A549 treated with CpdA at 1 μM for 4 hours (cell line): Measurements from ENCODE around the gene PREPL. TPM values are rescaled to one million over a fixed set of nuclear protein-coding genes. Genes with fewer than 3 reads are reported as not detected.

Experiments
- total RNA-seq: library from RNA; stranded (reverse); fragments of 200-300 nt; extraction: Qiagen RNA extraction; gene quantifications from 5 replicates; pipeline ENCODE4 v1.2.3, GENCODE V29; 2022; ENCODE audit warnings: low read depth

PREPL gene
- 22.0 to 26.7 TPM (median 24.7 TPM) in 5 replicates for total RNA-seq

DNA sequence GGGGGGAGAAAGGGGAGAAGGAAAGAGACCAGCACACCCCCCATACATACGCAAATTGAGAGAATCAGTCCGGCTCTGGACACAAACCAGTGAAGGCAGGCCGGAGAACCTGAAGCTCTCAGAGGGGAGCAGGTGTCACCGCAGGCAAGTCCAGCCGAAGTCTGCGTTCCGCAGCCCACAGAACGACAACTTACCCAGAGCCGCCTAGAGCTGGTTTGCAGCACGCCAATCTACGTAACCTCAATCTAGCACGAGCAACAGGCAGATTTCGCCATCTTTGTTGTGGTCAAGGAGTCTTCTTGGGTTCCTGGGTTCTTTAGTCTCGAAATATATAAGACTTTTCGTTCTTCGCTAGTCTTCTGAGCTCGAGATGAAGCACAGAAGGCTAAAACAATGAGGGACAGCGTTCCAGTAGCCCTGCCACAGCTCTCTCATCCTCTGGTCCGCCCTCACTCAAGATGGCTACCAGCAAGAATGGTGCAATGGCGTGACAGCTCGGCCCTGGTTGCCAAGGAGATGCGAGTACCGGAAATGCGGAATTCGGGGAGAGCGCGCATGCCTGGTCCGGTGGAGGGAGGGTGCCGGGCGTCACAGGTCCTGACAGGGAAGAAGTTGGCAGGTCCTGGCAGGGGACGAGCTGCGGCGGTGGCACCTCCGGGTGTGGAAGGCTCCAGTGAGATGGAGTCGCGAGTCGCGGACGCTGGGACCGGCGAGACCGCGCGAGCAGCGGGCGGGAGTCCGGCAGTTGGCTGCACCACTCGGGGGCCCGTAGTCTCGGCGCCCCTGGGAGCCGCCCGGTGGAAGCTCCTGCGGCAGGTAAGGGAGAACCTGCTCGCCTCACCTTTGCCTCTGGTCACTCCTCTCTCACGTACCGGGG is at the start of gene PREPL, which contains the start of gene CAMKMT:
PREPL (minus strand) TSS at position 165 of the 877 bp plus-strand sequence. CDS start 15,152 bp downstream, outside the sequence.
CAMKMT (plus strand) TSS at position 618 of the 877 bp plus-strand sequence.

Other genes starting within 250 kb of the PREPL start
- 25.0 to 35.4 TPM (median 31.0 TPM) in 5 replicates for gene PPM1B, start 192.6 kb downstream of the PREPL start, total RNA-seq
- 0.98 to 1.7 TPM (median 1.1 TPM) in 5 replicates for gene SLC3A1, start 86.0 kb downstream of the PREPL start, total RNA-seq
- 2.9 to 5.9 TPM (median 5.5 TPM) in 5 replicates for gene CAMKMT, start 453 bp upstream of the PREPL start, total RNA-seq